Endothelial cell (in vitro differentiated cells): Measurements from ENCODE around the gene CCN6. TPM values are rescaled to one million over a fixed set of nuclear protein-coding genes. Genes with fewer than 3 reads are reported as not detected.

Experiments
- DNase-seq: peaks from one replicate; pipeline ENCODE4 v3.0.0; 2021; ENCODE audit warnings: low spot score
- H3K27ac Mint-ChIP-seq: one replicate; pipeline ENCODE4 v1.8.0; 2021; ENCODE audit warnings: mixed read lengths, inconsistent platforms; ENCODE audit not compliant: unreplicated experiment
- H3K27me3 Mint-ChIP-seq: one replicate; pipeline ENCODE4 v1.8.0; 2021; ENCODE audit warnings: mild to moderate bottlenecking, moderate library complexity, mixed read lengths, inconsistent platforms; ENCODE audit not compliant: unreplicated experiment
- H3K36me3 Mint-ChIP-seq: one replicate; pipeline ENCODE4 v1.8.0; 2021; ENCODE audit warnings: mild to moderate bottlenecking, low read depth, mixed read lengths, inconsistent platforms; ENCODE audit not compliant: unreplicated experiment
- H3K4me1 Mint-ChIP-seq: one replicate; pipeline ENCODE4 v1.8.0; 2021; ENCODE audit warnings: mild to moderate bottlenecking, mixed read lengths, inconsistent platforms; ENCODE audit not compliant: unreplicated experiment
- H3K4me3 Mint-ChIP-seq: one replicate; pipeline ENCODE4 v1.8.0; 2021; ENCODE audit warnings: mild to moderate bottlenecking, mixed read lengths, inconsistent platforms; ENCODE audit not compliant: unreplicated experiment
- H3K9me3 Mint-ChIP-seq: one replicate; pipeline ENCODE4 v1.8.0; 2021; ENCODE audit warnings: mixed read lengths, inconsistent platforms; ENCODE audit not compliant: unreplicated experiment
- CTCF ChIP-seq: fragments of 200-600 bp; sonication (generic); IDR thresholded peaks from one replicate; pipeline ENCODE4 v1.5.0; 2021; ENCODE audit warnings: antibody characterized with exemption; ENCODE audit not compliant: unreplicated experiment
- total RNA-seq: library from RNA; stranded (reverse); fragmentation: NEBNext Ultra II Directional; extraction: Animal tissue kit (Norgen Biotek cat#: 25700); gene quantifications from one replicate; pipeline ENCODE4 v1.2.1, GENCODE V29; 2021; ENCODE audit not compliant: unreplicated experiment

Gene CCN6
- total RNA-seq, 1 donor from 2014 or later, result not detected

- Mint-ChIP-seq H3K36me3 (no peaks in the 10 kb centered on the region), H3K9me3 (no peaks in the 10 kb centered on the region)
- no peak for TF ChIP-seq CTCF
Measured at GRCh38 chr6:112058243-112059032, 4.5 kb downstream of the CCN6 start.

GRCh38 chr6:112061605-112062004 is 7.7 kb downstream of the CCN6 start:
- H3K27me3 Mint-ChIP-seq, result no peaks in the 10 kb centered on the region
- H3K4me3 Mint-ChIP-seq, result no peak overlapping the region
- no peak overlapping the region for H3K27ac Mint-ChIP-seq
- no peak for TF ChIP-seq CTCF
- H3K36me3 Mint-ChIP-seq, result no peaks in the 10 kb centered on the region
- DNase-seq, result no peak
- H3K9me3 Mint-ChIP-seq, result no peaks in the 10 kb centered on the region
- no peaks in the 10 kb centered on the region for H3K4me1 Mint-ChIP-seq

More at GRCh38 chr6:112058243-112059032, 4.5 kb downstream of the CCN6 start:
- no peak overlapping the region for H3K27ac Mint-ChIP-seq
- peaks cover 2% of the 10 kb centered on the region for H3K27me3 Mint-ChIP-seq
- no peaks in the 10 kb centered on the region for H3K4me1 Mint-ChIP-seq
- no peak for DNase-seq
- no peak overlapping the region for H3K4me3 Mint-ChIP-seq

- H3K27me3 Mint-ChIP-seq, result no peaks in the 10 kb centered on the region
- TF ChIP-seq CTCF, result no peak
- no peaks in the 10 kb centered on the region for H3K4me1 Mint-ChIP-seq
- DNase-seq, result no peak
- no peak overlapping the region for H3K27ac Mint-ChIP-seq
- no peaks in the 10 kb centered on the region for H3K36me3 Mint-ChIP-seq
- no peaks in the 10 kb centered on the region for H3K9me3 Mint-ChIP-seq
- no peak overlapping the region for H3K4me3 Mint-ChIP-seq
Measured at GRCh38 chr6:112062966-112063365, 9.1 kb downstream of the CCN6 start.

- no peak overlapping the region for H3K27ac Mint-ChIP-seq
Measured at GRCh38 chr6:112065426-112065986, 11.6 kb downstream of the CCN6 start.

More at GRCh38 chr6:112065426-112065986, 11.6 kb downstream of the CCN6 start:
- Mint-ChIP-seq H3K9me3 (no peaks in the 10 kb centered on the region), H3K27me3 (no peaks in the 10 kb centered on the region), H3K4me1 (no peaks in the 10 kb centered on the region), H3K4me3 (no peak overlapping the region), H3K36me3 (no peaks in the 10 kb centered on the region)
- DNase-seq, result no peak
- TF ChIP-seq CTCF, result no peak
